Activated naive CD8-positive, alpha-beta T cell treated with anti-CD3 and anti-CD28 coated beads, Interleukin-2, amount 10 ng/mL, durations not matched to agents 7 days and 5 days (primary cell): ENCODE measurements around the gene MAN2C1. TPM values are rescaled to one million over a fixed set of nuclear protein-coding genes. Genes with fewer than 3 reads are reported as not detected.
"Not testable (repeated sequence)": the region's sequence is repeated elsewhere in the genome, so short reads cannot be mapped to it uniquely, and the experiment has no call there.

Experiments
- ATAC-seq: fragments of 150-1000 bp; cut with Tn5 transposase; one replicate; pipeline ENCODE4 v1.10.0; 2021; ENCODE audit warnings: low read depth, moderate library complexity
- POLR2A ChIA-PET: fragments of 350-600 bp; sonication (Branson Sonifier 250); formaldehyde crosslinking; loops from one replicate; lab custom pipeline; 2021; ENCODE audit warnings: antibody characterized with exemption; lab: Charles Lee
- DNase-seq: peaks from one replicate; pipeline ENCODE4 v3.0.0; 2021
- H3K27ac Mint-ChIP-seq: one replicate; pipeline ENCODE4 v1.8.0; 2022; ENCODE audit warnings: mild to moderate bottlenecking, mixed read lengths
- H3K27me3 Mint-ChIP-seq: one replicate; pipeline ENCODE4 v1.8.0; 2022; ENCODE audit warnings: mild to moderate bottlenecking, moderate library complexity, mixed read lengths
- H3K36me3 Mint-ChIP-seq: one replicate; pipeline ENCODE4 v1.8.0; 2021; ENCODE audit warnings: mild to moderate bottlenecking, mixed read lengths
- H3K4me1 Mint-ChIP-seq: one replicate; pipeline ENCODE4 v1.8.0; 2021; ENCODE audit warnings: mixed read lengths
- H3K4me3 Mint-ChIP-seq: one replicate; pipeline ENCODE4 v1.8.0; 2022; ENCODE audit warnings: mild to moderate bottlenecking, moderate library complexity, mixed read lengths
- H3K9me3 Mint-ChIP-seq: one replicate; pipeline ENCODE4 v1.8.0; 2021; ENCODE audit warnings: mixed read lengths
- total RNA-seq, 2 experiments: library from RNA; stranded (reverse); gene quantifications; one replicate each; pipeline ENCODE4 v1.2.3, GENCODE V29; 2021

MAN2C1 gene
- total RNA-seq, 2 experiments from 2014 or later: 232 to 235 TPM

DNA sequence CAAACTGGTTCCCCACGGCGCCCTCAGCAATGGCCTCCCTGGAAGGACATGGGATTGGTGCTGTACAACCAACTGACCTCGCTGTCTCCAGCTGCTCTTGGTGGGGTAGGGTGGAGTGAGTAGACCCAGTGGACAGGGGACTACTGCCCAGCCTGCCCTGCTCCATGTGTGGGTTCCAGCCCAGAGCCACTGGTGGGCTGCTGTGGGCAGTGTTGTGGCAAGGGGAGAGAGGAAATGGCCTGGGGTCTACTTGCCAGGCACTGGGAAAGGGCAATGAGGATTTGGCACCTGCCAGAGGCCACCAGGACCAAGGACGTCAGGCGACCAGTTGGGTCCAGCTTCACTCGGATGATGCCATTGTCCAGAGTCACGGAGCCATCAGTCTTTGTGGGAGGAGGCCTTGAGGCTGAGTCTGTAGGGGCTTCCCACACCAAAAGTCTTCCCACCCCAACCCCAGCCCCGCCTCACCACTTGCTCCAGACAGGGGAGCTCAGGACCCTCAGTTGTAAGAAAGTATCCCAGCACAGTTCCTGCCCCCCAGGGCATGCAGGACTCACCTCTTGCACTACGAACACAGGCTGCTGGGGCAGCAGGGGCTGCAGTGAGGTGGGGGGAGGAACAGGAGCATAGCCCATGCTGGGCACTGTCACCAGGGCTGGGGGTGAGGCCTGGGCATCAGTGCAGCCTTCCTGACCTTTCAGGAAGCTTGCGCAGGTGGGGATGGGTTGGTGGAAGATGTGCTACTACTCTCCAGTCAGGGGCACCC is 9.5 kb downstream of the MAN2C1 start:
- DNase-seq (no peak), ATAC-seq (no peak)
- H3K36me3 Mint-ChIP-seq: peaks cover 4% of the 10 kb centered on the region
- peaks cover 3% of the 10 kb centered on the region for H3K4me1 Mint-ChIP-seq
- no peak overlapping the region for H3K27ac Mint-ChIP-seq
- H3K27me3 Mint-ChIP-seq: no peaks in the 10 kb centered on the region
- POLR2A ChIA-PET: interaction anchor here (1.3 kb wide), 1 partner anchor 9 kb away, joined by 3 read pairs; no protein-coding TSS in a partner anchor
- H3K4me3 Mint-ChIP-seq: no peak overlapping the region
- no peaks in the 10 kb centered on the region for H3K9me3 Mint-ChIP-seq

DNA sequence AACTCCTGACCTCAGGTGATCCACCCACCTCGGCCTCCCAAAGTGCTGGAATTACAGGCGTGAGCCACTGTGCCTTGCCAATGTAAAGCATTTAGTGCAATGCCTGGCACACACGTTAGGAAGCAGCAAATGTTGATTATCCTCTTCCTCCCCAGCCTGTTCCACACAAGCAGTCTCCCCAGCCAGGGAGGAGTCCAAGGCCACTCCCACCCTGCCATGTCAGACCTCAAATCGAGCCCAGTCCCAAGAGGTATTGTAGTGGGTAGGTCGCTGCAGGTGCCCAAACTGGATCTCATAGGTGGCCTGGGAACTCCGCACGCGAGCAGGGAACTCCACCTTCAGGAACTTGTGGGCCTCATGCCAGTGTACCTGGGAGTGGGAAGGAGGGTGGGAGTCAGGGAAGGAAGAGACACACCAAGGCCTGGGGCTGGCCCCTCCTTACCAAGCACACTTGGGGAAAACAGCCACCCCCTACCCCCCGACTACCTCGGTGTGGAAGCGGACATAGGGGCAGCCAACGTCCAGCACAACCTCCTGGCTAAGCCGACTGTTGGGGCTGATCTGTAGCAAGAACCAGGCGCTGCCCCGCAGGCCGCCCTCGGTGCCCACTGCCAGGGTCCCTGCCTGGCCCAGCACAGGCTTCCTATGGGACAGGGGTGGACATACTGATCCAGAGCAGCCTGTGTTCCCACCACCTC is 10.3 kb downstream of the MAN2C1 start:
- DNase-seq (no peak), ATAC-seq (no peak)
- Mint-ChIP-seq H3K27ac (no peak overlapping the region), H3K27me3 (no peaks in the 10 kb centered on the region), H3K4me3 (no peak overlapping the region), H3K36me3 (peaks cover 7% of the 10 kb centered on the region), H3K9me3 (no peaks in the 10 kb centered on the region), H3K4me1 (peaks cover 3% of the 10 kb centered on the region)
- POLR2A ChIA-PET: interaction anchor here (0.7 kb wide), 1 partner anchor 782 kb away, joined by 3 read pairs; no protein-coding TSS in a partner anchor

DNA sequence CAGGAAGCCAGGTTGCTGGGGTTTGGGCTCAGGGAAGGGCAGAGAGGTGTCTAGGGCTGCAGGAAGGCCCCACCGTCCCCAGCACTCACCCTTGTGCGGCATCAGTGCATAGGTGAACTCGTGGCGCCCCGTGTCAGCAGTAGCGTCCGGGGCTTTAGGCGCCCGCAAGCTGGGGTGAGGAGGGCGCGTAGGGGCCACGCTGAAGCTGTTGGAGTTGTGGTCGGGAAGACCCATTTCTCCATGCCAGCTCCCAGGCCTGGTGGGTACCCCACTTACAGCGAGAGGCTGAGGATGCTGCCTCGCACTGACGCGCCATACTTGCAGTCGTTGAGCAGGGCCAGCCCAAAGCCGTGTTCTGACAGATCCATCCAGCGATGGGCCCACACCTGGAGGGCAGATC is 11.9 kb downstream of the MAN2C1 start:
- POLR2A ChIA-PET: no interaction called here
- Mint-ChIP-seq H3K4me3 (no peak overlapping the region), H3K9me3 (no peaks in the 10 kb centered on the region), H3K27ac (no peak overlapping the region), H3K4me1 (peaks cover 3% of the 10 kb centered on the region), H3K27me3 (no peaks in the 10 kb centered on the region), H3K36me3 (peaks cover 18% of the 10 kb centered on the region)
- no peak for ATAC-seq
- DNase-seq: no peak

DNA sequence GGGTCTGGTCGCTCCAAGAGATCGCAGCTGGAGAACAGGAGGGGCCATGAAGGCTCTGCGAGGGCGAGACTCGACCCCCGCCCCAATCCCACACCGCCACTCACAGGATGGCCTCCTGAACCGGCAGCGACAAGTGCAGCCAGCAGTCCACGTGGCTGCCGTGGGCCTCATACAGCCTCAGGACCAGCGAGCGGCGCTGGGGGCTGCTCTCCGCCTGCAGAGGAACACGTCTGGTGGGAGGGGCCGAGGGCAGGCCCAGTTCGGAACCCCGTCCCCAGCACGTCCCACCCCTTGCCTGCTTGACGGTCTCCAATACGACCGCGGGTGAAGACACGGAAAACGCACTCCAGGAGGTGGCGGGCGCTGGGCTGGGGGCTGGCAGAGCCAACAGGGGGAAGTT is 12.4 kb downstream of the MAN2C1 start:
- Mint-ChIP-seq H3K27ac (no peak overlapping the region), H3K27me3 (no peaks in the 10 kb centered on the region), H3K4me3 (no peak overlapping the region), H3K9me3 (peaks cover 2% of the 10 kb centered on the region), H3K4me1 (peaks cover 3% of the 10 kb centered on the region), H3K36me3 (peaks cover 22% of the 10 kb centered on the region)
- POLR2A ChIA-PET: no interaction called here
- no peak for DNase-seq
- no peak for ATAC-seq

DNA sequence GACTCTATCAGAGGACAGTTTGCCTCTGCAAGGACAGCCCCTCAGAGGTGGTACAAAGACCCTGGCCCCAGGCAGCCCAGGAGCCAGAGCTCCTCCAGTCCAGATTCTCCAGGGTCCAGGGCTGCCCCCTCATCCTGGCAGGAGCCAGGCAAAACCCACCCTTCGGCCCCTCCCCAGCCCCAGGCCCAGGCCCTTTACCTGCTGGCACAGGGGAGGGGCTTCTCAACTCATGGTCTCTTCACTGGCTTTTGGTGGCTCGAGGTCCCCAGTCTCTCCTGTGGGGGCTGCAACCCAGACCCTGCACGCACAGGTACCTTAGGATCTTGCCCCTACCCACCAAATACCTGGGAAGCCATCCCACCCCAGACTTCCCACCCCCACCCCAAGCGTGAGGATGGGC is 13.0 kb downstream of the MAN2C1 start:
- Mint-ChIP-seq H3K36me3 (peaks cover 28% of the 10 kb centered on the region), H3K27ac (no peak overlapping the region), H3K27me3 (no peaks in the 10 kb centered on the region), H3K4me3 (no peak overlapping the region), H3K4me1 (peaks cover 5% of the 10 kb centered on the region), H3K9me3 (peaks cover 5% of the 10 kb centered on the region)
- POLR2A ChIA-PET: interaction anchor here (3.1 kb wide), 1 partner anchor 13 kb away, joined by 15 read pairs; the partner anchor contains the start of gene MAN2C1
- ATAC-seq: no peak
- no peak for DNase-seq

DNA sequence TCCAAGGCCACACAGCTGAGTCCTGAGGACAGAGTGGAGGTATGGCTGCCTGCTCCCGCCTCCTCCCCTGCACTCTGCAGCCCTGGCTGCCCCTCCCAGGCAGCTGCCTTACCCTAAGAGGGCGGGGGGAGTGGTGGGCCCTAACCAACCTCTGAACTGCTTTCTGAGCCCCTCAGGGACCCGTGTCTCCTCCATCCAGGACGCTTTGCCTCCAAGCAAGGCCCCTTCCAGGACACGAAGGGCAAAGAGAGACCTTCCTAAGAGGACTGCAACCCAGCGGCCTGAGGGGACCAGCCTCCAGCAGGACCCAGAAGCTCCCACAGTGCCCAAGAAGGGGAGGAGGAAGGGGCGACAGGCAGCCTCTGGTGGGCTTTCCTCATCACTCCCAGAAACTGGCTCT is 14.0 kb downstream of the MAN2C1 start:
- DNase-seq (no peak), ATAC-seq (no peak)
- Mint-ChIP-seq H3K4me1 (peaks cover 13% of the 10 kb centered on the region), H3K27ac (peak overlapping the region; percentile 22), H3K27me3 (no peaks in the 10 kb centered on the region), H3K4me3 (no peak overlapping the region), H3K36me3 (peaks cover 36% of the 10 kb centered on the region), H3K9me3 (peaks cover 13% of the 10 kb centered on the region)
- POLR2A ChIA-PET: interaction anchor here (1.2 to 3.1 kb wide), 2 partner anchors 14 to 293 kb away, joined by 3 to 15 read pairs; partner anchors contain the start of gene MAN2C1

DNA sequence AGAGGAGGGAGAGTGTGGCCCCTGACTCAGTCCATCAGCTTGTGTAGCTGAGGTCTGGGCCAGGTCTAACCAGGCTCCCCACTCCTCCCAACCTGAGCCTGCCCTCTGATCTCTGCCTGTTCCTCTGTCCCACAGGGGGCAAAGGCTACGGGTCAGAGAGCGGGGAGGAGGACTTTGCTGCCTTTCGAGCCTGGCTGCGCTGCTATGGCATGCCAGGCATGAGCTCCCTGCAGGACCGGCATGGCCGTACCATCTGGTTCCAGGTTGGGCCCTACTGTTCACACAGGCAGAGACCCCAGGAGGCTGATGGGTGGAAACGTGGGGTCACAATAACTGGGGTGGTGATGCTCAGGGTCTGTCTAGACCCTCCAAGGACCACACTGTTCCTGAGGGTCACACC is 14.8 kb downstream of the MAN2C1 start:
- H3K27me3 Mint-ChIP-seq: no peaks in the 10 kb centered on the region
- H3K4me3 Mint-ChIP-seq: no peak overlapping the region
- peaks cover 13% of the 10 kb centered on the region for H3K9me3 Mint-ChIP-seq
- ATAC-seq (no peak), DNase-seq (no peak)
- POLR2A ChIA-PET: interaction anchor here (1.2 to 3.1 kb wide), 2 partner anchors 15 to 293 kb away, joined by 3 to 15 read pairs; partner anchors contain the start of gene MAN2C1
- H3K4me1 Mint-ChIP-seq: peaks cover 13% of the 10 kb centered on the region
- H3K27ac Mint-ChIP-seq: no peak overlapping the region
- peaks cover 34% of the 10 kb centered on the region for H3K36me3 Mint-ChIP-seq

DNA sequence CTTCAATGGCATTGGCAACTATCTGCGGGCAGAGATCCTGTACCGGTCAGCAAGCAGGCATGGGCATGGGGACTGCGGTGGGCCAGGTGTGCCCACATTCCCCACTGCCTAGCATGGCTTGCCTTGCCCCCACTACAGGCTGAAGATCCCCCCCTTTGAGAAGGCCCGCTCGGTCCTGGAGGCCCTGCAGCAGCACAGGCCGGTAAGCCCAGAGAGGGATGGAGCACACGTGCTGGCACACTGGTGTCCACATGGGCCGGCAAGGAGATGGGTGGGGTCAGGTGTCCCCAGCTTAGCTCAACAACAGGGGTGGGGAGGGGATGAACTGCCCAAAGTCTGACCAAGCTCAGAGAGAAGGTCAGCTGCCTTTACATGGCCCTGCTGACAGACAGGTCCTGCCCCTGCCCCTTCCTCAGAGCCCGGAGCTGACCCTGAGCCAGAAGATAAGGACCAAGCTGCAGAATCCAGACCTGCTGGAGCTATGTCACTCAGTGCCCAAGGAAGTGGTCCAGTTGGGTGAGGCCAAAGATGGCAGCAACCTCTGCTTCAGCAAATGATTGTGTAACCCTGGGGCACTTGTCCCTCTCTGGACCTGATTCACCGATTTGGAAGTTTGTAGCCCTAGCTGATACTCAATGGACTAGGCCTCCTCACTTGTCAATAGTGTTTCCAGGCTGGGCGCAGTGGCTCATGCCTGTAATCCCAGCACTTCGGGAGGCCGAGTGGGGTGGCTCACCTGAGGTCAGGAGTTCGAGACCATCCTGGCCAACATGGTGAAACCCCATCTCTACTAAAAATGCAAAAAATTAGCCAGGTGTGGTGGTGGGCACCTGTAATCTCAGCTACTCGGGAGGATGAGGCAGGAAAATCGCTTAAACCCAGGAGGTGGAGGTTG is 16.0 kb downstream of the MAN2C1 start:
- peaks cover 13% of the 10 kb centered on the region for H3K4me1 Mint-ChIP-seq
- peaks cover 36% of the 10 kb centered on the region for H3K36me3 Mint-ChIP-seq
- H3K27me3 Mint-ChIP-seq: no peaks in the 10 kb centered on the region
- no peak overlapping the region for H3K27ac Mint-ChIP-seq
- ATAC-seq: no peak
- no peak for DNase-seq
- POLR2A ChIA-PET: interaction anchor here (0.8 to 3.1 kb wide), 2 partner anchors 16 to 245 kb away, joined by 3 to 15 read pairs; partner anchors contain the start of gene MAN2C1
- peaks cover 13% of the 10 kb centered on the region for H3K9me3 Mint-ChIP-seq
- no peak overlapping the region for H3K4me3 Mint-ChIP-seq

DNA sequence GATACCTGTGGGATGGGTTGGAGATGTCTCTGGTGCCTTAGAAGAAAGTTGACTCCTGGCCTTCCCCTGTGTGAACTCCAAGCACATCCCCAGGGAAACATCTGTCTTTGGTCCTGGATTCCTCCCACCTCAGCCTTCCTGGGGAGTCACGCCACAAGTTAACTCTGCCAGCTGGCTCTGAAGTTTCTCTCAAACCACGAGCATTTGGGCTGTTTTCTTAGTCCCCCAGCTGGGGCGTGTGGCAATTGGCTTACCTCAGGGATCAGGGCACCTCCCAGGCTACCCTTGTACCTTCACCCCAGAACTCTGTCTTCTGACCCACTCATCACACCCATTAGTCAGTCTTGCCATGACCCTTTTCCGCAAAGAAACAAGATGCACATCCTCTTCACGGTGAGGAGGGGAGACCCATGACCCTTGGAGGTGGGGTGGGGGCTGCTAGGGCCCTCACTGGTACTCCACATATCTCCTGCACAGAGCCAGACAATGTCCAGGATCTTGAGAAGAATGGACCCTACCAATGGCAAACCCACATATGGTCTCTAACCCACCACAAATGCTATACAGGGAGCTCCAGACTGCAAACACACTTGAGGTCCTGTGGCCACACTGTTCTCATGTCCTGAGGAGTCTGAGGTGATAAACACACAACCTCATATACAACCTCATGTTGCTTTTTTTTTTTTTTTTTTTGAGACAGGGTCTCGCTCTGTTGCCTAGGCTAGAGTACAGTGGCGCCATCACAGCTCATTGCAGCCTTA is 17.6 kb downstream of the MAN2C1 start:
- POLR2A ChIA-PET: interaction anchor here (0.7 kb wide), 1 partner anchor 316 kb away, joined by 3 read pairs; no protein-coding TSS in a partner anchor
- no peak for ATAC-seq
- no peak overlapping the region for H3K4me3 Mint-ChIP-seq

DNA sequence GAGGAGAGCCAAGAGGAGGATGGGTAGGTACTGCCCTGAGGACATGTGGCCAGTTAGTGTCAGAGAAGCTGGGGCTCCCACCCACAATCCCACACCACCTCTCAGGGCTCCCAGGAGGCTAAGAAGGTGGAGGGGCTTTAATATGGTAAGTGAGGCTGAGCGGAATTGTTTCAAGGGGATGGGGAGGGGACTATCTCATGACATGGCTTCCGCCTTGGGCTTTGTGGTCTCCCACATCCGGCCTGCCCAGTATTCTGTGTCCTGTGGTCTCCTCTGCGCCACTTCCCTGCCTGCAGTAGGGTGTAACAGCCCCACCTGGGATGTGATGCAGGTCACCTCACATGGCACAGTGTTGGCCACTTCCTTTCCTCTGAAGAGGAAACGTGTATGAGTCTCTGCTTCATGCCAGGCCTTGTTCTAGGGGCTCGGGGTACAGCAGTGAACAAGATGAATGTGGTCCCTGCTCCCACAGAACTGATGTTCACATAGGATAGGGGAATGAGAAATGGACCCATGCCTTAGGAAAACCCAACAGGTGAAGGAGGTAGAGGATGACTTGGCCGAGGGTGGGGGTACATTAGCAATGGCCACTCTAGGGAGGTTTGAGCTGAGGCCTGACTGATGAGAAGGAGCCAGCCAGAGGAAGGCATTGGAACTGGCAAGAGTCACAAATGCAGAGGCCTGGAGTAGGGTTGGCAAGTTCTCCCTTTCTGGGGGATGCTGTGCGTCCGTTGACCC is 18.4 kb downstream of the MAN2C1 start:
- Mint-ChIP-seq H3K9me3 (peaks cover 16% of the 10 kb centered on the region), H3K27me3 (peaks cover 18% of the 10 kb centered on the region), H3K27ac (peak overlapping the region; percentile 99), H3K4me1 (peaks cover 17% of the 10 kb centered on the region), H3K36me3 (peaks cover 41% of the 10 kb centered on the region), H3K4me3 (peak overlapping the region; percentile 70)
- POLR2A ChIA-PET: interaction anchor here (2.9 kb wide), 1 partner anchor 18 kb away, joined by 10 read pairs; the partner anchor contains the start of gene MAN2C1
- ATAC-seq (peak; percentile 90), DNase-seq (peak; percentile 92)

More for the DNA sequence above, 17.6 kb downstream of the MAN2C1 start:
- H3K27ac Mint-ChIP-seq: peak overlapping the region; percentile 99
- peaks cover 11% of the 10 kb centered on the region for H3K27me3 Mint-ChIP-seq
- no peak for DNase-seq
- peaks cover 38% of the 10 kb centered on the region for H3K36me3 Mint-ChIP-seq
- H3K9me3 Mint-ChIP-seq: peaks cover 13% of the 10 kb centered on the region
- H3K4me1 Mint-ChIP-seq: peaks cover 17% of the 10 kb centered on the region

DNA sequence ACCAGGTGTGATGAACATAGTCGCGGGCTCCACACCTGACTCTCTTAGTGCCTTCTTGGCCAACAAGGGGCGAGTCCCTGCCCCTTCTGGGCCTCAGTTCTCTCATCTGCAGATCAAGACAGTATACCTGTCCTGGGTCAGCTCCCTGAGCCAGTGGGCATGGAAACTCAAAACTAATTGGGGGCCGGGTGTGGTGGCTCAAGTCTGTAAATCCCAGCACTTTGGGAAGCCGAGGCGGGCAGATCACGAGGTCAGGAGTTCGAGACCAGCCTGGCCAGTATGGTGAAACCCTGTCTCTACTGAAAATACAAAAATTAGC is 19.1 kb downstream of the MAN2C1 start:
- Mint-ChIP-seq H3K27me3 (peaks cover 18% of the 10 kb centered on the region), H3K4me3 (peak overlapping the region; percentile 70), H3K4me1 (peaks cover 17% of the 10 kb centered on the region), H3K9me3 (peaks cover 16% of the 10 kb centered on the region), H3K27ac (peak overlapping the region; percentile 99), H3K36me3 (peaks cover 38% of the 10 kb centered on the region)
- not testable (repeated sequence) for DNase-seq, ATAC-seq
- POLR2A ChIA-PET: interaction anchor here (2.9 kb wide), 1 partner anchor 19 kb away, joined by 10 read pairs; the partner anchor contains the start of gene MAN2C1
